HUDEP-2 (cell line): Measurements from ENCODE around the gene KCNJ18.
"Not testable (repeated sequence)": the region's sequence is repeated elsewhere in the genome, so short reads cannot be mapped to it uniquely, and the experiment has no call there.

ENCODE experiments used
- DNase-seq, 76 experiments: peaks; one replicate each; lab custom pipeline; 2025; ENCODE audit not compliant: unreplicated experiment in 76 of 76; lab: John Stamatoyannopoulos, UW

KCNJ18 gene

GRCh38 chr17:21691883-21692703, at the start of gene KCNJ18:
TSS of gene KCNJ18 (plus strand) at chr17:21692523. CDS start at chr17:21702787, 10,264 bp downstream.
- not testable (repeated sequence) for DNase-seq

- not testable (repeated sequence) for DNase-seq
Observed at GRCh38 chr17:21648125-21648524, 44.2 kb upstream of the KCNJ18 start.

- DNase-seq = not testable (repeated sequence)
Observed at GRCh38 chr17:21650043-21650442, 42.3 kb upstream of the KCNJ18 start.

GRCh38 chr17:21652049-21652448, 40.3 kb upstream of the KCNJ18 start:
- peak in 18 of 76 experiments; percentile 2 to 26 (median 10) for DNase-seq

- not testable (repeated sequence) for DNase-seq
Observed at GRCh38 chr17:21653211-21653610, 39.1 kb upstream of the KCNJ18 start.

- DNase-seq = not testable (repeated sequence)
Observed at GRCh38 chr17:21656518-21657309, 35.6 kb upstream of the KCNJ18 start.

GRCh38 chr17:21659635-21660034, 32.7 kb upstream of the KCNJ18 start:
- DNase-seq = not testable (repeated sequence)

GRCh38 chr17:21661455-21661854, 30.9 kb upstream of the KCNJ18 start:
- not testable (repeated sequence) for DNase-seq

- not testable (repeated sequence) for DNase-seq
Observed at GRCh38 chr17:21663166-21663565, 29.2 kb upstream of the KCNJ18 start.

- not testable (repeated sequence) for DNase-seq
Observed at GRCh38 chr17:21663614-21664474, 28.5 kb upstream of the KCNJ18 start.

GRCh38 chr17:21665171-21665570, 27.2 kb upstream of the KCNJ18 start:
- DNase-seq = not testable (repeated sequence)

- not testable (repeated sequence) for DNase-seq
Observed at GRCh38 chr17:21665935-21666493, 26.3 kb upstream of the KCNJ18 start.

GRCh38 chr17:21666711-21667412, 25.5 kb upstream of the KCNJ18 start:
- DNase-seq = not testable (repeated sequence)

- not testable (repeated sequence) for DNase-seq
Observed at GRCh38 chr17:21667413-21668117, 24.8 kb upstream of the KCNJ18 start.

- DNase-seq = not testable (repeated sequence)
Observed at GRCh38 chr17:21668118-21668488, 24.2 kb upstream of the KCNJ18 start.

- not testable (repeated sequence) for DNase-seq
Observed at GRCh38 chr17:21668746-21669508, 23.4 kb upstream of the KCNJ18 start.

- not testable (repeated sequence) for DNase-seq
Observed at GRCh38 chr17:21669616-21670360, 22.5 kb upstream of the KCNJ18 start.
